SH-SY5Y (cell line): ENCODE measurements around the gene NDUFS7.

Experiments used
- GATA2 ChIP-seq: IDR thresholded peaks from 2 replicates; pipeline ENCODE4 v1.6.1; 2011; ENCODE audit warnings: mild to moderate bottlenecking, low read depth, low read length
- GATA3 ChIP-seq: IDR thresholded peaks from 2 replicates; pipeline ENCODE4 v1.6.1; 2011; ENCODE audit warnings: low read depth, mild to moderate bottlenecking, low read length, moderate library complexity

- TF ChIP-seq GATA3 = no peak
- TF ChIP-seq GATA2 = no peak
Observed at GRCh38 chr19:1350867-1351266, 32.8 kb upstream of the NDUFS7 start.
